ENCODE measurements around the gene PPM1H.
"Not testable (repeated sequence)": the region's sequence is repeated elsewhere in the genome, so short reads cannot be mapped to it uniquely, and the experiment has no call there.

PPM1H gene

GRCh38 chr12:62907561-62907960, 27.4 kb downstream of the PPM1H start:
- no peak for DNase-seq

GRCh38 chr12:62907078-62907477, 27.9 kb downstream of the PPM1H start:
- no peak for DNase-seq

- DNase-seq: no peak
Measured at GRCh38 chr12:62903151-62903550, 31.8 kb downstream of the PPM1H start.

GRCh38 chr12:62900686-62901272, 34.2 kb downstream of the PPM1H start:
- no peak for DNase-seq

- no peak for DNase-seq
Measured at GRCh38 chr12:62899568-62900390, 35.2 kb downstream of the PPM1H start.

- peak; percentile 31 for DNase-seq
Measured at GRCh38 chr12:62898526-62898925, 36.4 kb downstream of the PPM1H start.

- DNase-seq: no peak
Measured at GRCh38 chr12:62895351-62895877, 39.5 kb downstream of the PPM1H start.

GRCh38 chr12:62893276-62893675, 41.7 kb downstream of the PPM1H start:
- DNase-seq: no peak

GRCh38 chr12:62891805-62892549, 43.0 kb downstream of the PPM1H start:
- DNase-seq: peak; percentile 1

GRCh38 chr12:62888454-62889110, 46.4 kb downstream of the PPM1H start:
- DNase-seq: no peak

GRCh38 chr12:62886796-62887195, 48.2 kb downstream of the PPM1H start:
- DNase-seq: no peak

- DNase-seq: no peak
Measured at GRCh38 chr12:62885242-62885641, 49.7 kb downstream of the PPM1H start.

GRCh38 chr12:62884832-62885231, 50.1 kb downstream of the PPM1H start:
- DNase-seq: not testable (repeated sequence)

GRCh38 chr12:62882696-62883095, 52.3 kb downstream of the PPM1H start:
- DNase-seq: no peak

- DNase-seq: no peak
Measured at GRCh38 chr12:62882140-62882539, 52.8 kb downstream of the PPM1H start.

- no peak for DNase-seq
Measured at GRCh38 chr12:62879691-62880090, 55.3 kb downstream of the PPM1H start.

GRCh38 chr12:62879228-62879627, 55.7 kb downstream of the PPM1H start:
- not testable (repeated sequence) for DNase-seq

- DNase-seq: no peak
Measured at GRCh38 chr12:62878211-62878610, 56.7 kb downstream of the PPM1H start.

- DNase-seq: no peak
Measured at GRCh38 chr12:62876938-62877548, 57.9 kb downstream of the PPM1H start.

- DNase-seq: no peak
Measured at GRCh38 chr12:62873826-62874448, 61.0 kb downstream of the PPM1H start.

- no peak for DNase-seq
Measured at GRCh38 chr12:62873116-62873825, 61.7 kb downstream of the PPM1H start.
